DND-41 (cell line): ENCODE results near the gene HACD3.

Experiments
- ATAC-seq: fragments of 200-7000 bp; cut with Tn5 transposase; 3 replicates; pipeline ENCODE4 v1.9.1; 2021; ENCODE audit warnings: low read depth; ENCODE audit not compliant: insufficient read depth
- DNase-seq: peaks from one replicate; pipeline ENCODE4 v3.0.0-alpha.2; 2020
- H2AFZ ChIP-seq: 2 replicates; pipeline ENCODE4 v1.6.0; 2012; ENCODE audit warnings: low read depth, low read length
- H3K27ac ChIP-seq: 2 replicates; pipeline ENCODE4 v1.5.1; 2012; ENCODE audit warnings: low read length, inconsistent platforms
- H3K27me3 ChIP-seq: fragments of 200-600 bp; sonication (generic); 2 replicates; pipeline ENCODE4 v1.6.0; 2012; ENCODE audit warnings: low read length, mild to moderate bottlenecking, inconsistent platforms; ENCODE audit not compliant: insufficient read depth, poor library complexity
- H3K36me3 ChIP-seq: 2 replicates; pipeline ENCODE4 v1.5.1; 2012; ENCODE audit warnings: low read length, inconsistent platforms; ENCODE audit not compliant: insufficient read depth
- H3K4me1 ChIP-seq: 2 replicates; pipeline ENCODE4 v1.5.1; 2012; ENCODE audit warnings: mild to moderate bottlenecking, low read length; ENCODE audit not compliant: insufficient read depth
- H3K4me2 ChIP-seq: 2 replicates; pipeline ENCODE4 v1.6.0; 2012; ENCODE audit warnings: mild to moderate bottlenecking, moderate library complexity, low read length, inconsistent platforms; ENCODE audit not compliant: insufficient read depth
- H3K4me3 ChIP-seq, 2 experiments: fragments of 200-600 bp in 1 of 2; shearing (Covaris generic) in 1 of 2; 2 replicates each; pipeline ENCODE4 v1.5.1; 2012 to 2016; ENCODE audit warnings: inconsistent platforms in 2 of 2, low read length in 2 of 2, mild to moderate bottlenecking in 2 of 2, low read depth in 1 of 2, moderate library complexity in 1 of 2
- H3K79me2 ChIP-seq: 2 replicates; pipeline ENCODE4 v1.6.0; 2012; ENCODE audit warnings: low read length, inconsistent platforms; ENCODE audit not compliant: insufficient read depth
- H3K9ac ChIP-seq: 2 replicates; pipeline ENCODE4 v1.6.0; 2012; ENCODE audit warnings: low read depth, mild to moderate bottlenecking, inconsistent platforms, low read length, moderate library complexity
- H3K9me3 ChIP-seq: 2 replicates; pipeline ENCODE4 v1.5.1; 2012; ENCODE audit warnings: low read length, moderate library complexity, mild to moderate bottlenecking, inconsistent platforms; ENCODE audit not compliant: insufficient read depth, severe bottlenecking
- H4K20me1 ChIP-seq: 2 replicates; pipeline ENCODE4 v1.6.0; 2012; ENCODE audit warnings: low read length; ENCODE audit not compliant: insufficient read depth
- EZH2 ChIP-seq: IDR thresholded peaks from 3 replicates; pipeline ENCODE4 v1.6.1; 2012; ENCODE audit warnings: borderline replicate concordance, low read depth, mild to moderate bottlenecking, moderate library complexity, low read length, inconsistent platforms; ENCODE audit not compliant: severe bottlenecking
- TF ChIP-seq, protein P1 (sequence below): IDR thresholded peaks from 2 replicates; pipeline ENCODE4 v1.5.1; 2012; ENCODE audit warnings: borderline replicate concordance, low read length, moderate library complexity, mild to moderate bottlenecking; ENCODE audit not compliant: poor library complexity, severe bottlenecking; ENCODE audit errors: extremely low read depth

HACD3 gene

GRCh38 chr15:65528461-65529060 is 1.7 kb upstream of the HACD3 start:
- Histone ChIP-seq H3K27ac (no peak overlapping the region), H3K27me3 (no peaks in the 10 kb centered on the region), H3K4me3 (no peak overlapping the region), H2AFZ (peak overlapping the region; percentile 4; the same call in 1 of the 2 replicates), H3K79me2 (peaks cover 36% of the 10 kb centered on the region), H3K9ac (no peak overlapping the region), H3K4me2 (no peak overlapping the region), H3K9me3 (no peaks in the 10 kb centered on the region), H3K4me1 (peaks cover 25% of the 10 kb centered on the region), H3K36me3 (peaks cover 7% of the 10 kb centered on the region; the same call in 1 of the 2 replicates), H4K20me1 (peaks cover 16% of the 10 kb centered on the region)
- no peak for TF ChIP-seq EZH2
- TF ChIP-seq, protein P1, sequence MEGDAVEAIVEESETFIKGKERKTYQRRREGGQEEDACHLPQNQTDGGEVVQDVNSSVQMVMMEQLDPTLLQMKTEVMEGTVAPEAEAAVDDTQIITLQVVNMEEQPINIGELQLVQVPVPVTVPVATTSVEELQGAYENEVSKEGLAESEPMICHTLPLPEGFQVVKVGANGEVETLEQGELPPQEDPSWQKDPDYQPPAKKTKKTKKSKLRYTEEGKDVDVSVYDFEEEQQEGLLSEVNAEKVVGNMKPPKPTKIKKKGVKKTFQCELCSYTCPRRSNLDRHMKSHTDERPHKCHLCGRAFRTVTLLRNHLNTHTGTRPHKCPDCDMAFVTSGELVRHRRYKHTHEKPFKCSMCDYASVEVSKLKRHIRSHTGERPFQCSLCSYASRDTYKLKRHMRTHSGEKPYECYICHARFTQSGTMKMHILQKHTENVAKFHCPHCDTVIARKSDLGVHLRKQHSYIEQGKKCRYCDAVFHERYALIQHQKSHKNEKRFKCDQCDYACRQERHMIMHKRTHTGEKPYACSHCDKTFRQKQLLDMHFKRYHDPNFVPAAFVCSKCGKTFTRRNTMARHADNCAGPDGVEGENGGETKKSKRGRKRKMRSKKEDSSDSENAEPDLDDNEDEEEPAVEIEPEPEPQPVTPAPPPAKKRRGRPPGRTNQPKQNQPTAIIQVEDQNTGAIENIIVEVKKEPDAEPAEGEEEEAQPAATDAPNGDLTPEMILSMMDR, result no peak
- no peak for ATAC-seq
- DNase-seq, result no peak

DNA sequence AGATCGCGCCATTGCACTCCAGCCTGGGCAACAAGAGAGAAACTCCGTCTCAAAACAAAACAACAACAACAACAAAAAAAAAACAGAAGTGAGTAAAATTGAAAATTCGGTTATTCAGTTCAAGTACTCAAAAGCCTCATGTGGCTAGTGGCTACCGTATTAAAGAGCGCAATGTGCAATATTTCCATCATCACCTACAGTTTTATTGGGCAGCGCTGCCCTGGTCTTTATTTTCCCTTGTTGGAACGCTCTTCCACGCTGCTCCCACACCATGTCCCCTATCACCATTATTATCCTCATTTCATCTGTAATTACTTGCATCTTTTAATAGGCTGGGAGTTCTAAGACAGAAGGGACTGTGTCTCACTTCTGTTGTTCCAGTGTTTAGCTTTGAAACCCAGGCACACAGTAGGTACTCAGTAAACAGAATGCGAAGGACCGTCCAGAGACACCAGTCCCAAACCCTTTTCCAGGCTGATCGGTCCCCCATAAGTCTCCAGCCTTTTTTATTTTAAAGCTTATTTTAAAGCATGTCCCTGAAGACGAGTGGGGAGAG is 423 bp upstream of the HACD3 start:
- Histone ChIP-seq H3K9ac (peak overlapping the region; percentile 99), H3K9me3 (no peaks in the 10 kb centered on the region), H2AFZ (peak overlapping the region; percentile 98), H3K4me2 (peak overlapping the region; percentile 77), H3K79me2 (peaks cover 49% of the 10 kb centered on the region), H3K4me3 (peak overlapping the region; percentile 17 to 95; a peak in 3 of 4 replicates), H3K27ac (peak overlapping the region; percentile 81), H3K36me3 (peaks cover 15% of the 10 kb centered on the region), H4K20me1 (peaks cover 26% of the 10 kb centered on the region), H3K4me1 (peaks cover 30% of the 10 kb centered on the region), H3K27me3 (no peaks in the 10 kb centered on the region)
- no peak for DNase-seq
- ATAC-seq, result no peak; the same call in 2 of the 3 replicates
- TF ChIP-seq, protein P1, result no peak
- no peak for TF ChIP-seq EZH2

DNA sequence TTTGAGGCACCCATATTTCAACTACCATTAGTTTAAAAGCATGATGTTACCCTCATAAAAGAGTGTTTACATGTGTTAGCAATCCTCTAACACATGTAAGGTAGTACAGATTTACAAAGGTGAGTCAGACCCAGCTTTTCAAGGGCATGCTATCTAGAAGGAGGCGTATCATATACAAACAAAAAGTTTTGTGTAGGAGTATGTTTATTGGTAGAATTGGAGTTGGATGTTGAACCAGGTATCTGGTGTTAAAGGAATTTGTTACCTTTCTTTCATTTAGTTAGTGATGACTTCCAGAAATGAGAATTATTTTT is 2.4 kb downstream of the HACD3 start:
- H3K36me3 ChIP-seq, result peaks cover 26% of the 10 kb centered on the region
- no peaks in the 10 kb centered on the region for H3K9me3 ChIP-seq
- no peak overlapping the region for H3K27ac ChIP-seq
- DNase-seq, result no peak
- H3K9ac ChIP-seq, result peak overlapping the region; percentile 10; the same call in 1 of the 2 replicates
- peak overlapping the region; percentile 51 for H3K4me2 ChIP-seq
- H3K4me3 ChIP-seq, result peak overlapping the region in 1 of 2 experiments; percentile 6; a peak in 1 of 4 replicates
- no peak for ATAC-seq
- peaks cover 77% of the 10 kb centered on the region for H3K79me2 ChIP-seq
- H3K27me3 ChIP-seq, result no peaks in the 10 kb centered on the region
- TF ChIP-seq, protein P1, result no peak
- no peak for TF ChIP-seq EZH2
- H4K20me1 ChIP-seq, result peaks cover 48% of the 10 kb centered on the region
- H2AFZ ChIP-seq, result no peak overlapping the region
- peaks cover 30% of the 10 kb centered on the region for H3K4me1 ChIP-seq
